NCI-H2081 (cell line): ENCODE data around the gene TPD52L2.
"Not testable (repeated sequence)": the region's sequence is repeated elsewhere in the genome, so short reads cannot be mapped to it uniquely, and the experiment has no call there.

Source experiments
- DNase-seq, 2 experiments: peaks; one replicate each; lab custom pipeline; 2025; lab: John Stamatoyannopoulos, UW

Gene TPD52L2

DNA sequence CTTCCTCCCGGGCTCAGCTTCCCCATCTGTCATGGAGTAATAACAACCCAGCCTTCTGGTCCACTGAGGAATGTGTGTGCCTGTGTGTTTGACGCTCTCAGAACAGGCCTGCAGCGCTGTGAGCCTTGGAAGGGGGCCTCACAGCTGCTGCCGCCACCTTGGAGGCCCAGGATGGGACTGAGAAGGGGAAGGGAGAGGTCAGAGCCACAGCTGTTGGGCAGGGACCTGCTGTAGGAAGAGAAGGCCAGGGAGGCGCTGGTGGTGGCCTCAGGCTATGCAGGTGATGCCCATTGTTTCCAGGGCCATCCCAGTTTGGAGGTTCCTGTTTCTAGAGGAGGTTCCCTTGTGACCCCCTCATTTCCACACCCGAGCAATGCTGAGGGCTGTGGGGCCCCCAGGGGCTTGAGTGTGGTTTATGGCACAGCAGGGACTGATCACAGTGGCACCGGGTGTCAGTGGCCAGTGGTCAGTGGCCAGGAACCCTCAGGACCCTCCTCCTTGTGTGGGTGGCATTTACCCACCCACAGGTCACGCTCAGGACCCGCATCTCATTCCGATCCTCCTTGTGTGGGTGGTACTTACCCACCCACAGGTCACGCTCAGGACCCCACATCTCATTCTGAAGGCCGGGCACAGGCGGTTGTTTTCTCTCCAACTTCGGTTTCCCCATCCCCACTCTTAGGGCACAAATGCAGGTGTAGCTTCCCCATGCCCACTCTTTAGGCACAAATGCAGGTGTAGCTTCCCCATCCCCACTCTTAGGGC is 14.0 kb downstream of the TPD52L2 start:
- no peak for DNase-seq

- DNase-seq, result not testable (repeated sequence)
These were observed 15.8 kb downstream of the TPD52L2 start for GRCh38 chr20:63880901-63881300.

- DNase-seq, result no peak
These were observed 16.6 kb downstream of the TPD52L2 start for GRCh38 chr20:63881451-63882226.

- DNase-seq, result no peak
These were observed 17.5 kb downstream of the TPD52L2 start for GRCh38 chr20:63882257-63883200.

DNA sequence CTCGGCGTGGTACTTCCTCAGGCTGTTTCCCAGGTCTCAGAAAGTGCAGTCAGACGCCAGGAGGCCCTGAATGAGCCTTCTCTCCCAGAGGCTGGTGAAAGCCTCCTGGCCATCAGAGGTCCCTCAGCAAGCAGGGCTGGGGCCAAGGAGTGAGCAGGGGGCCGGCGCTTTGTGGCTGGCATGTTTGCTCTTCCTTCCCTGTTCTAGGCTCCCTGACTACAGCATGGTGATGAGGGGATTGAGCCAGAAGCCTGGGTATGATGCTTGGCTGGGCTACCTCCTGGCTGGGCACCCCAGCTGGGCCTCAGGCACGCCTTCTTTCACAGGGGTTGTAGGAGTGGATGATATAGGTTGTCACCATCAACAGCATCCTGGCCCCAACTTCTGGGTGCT is 18.1 kb downstream of the TPD52L2 start:
- no peak for DNase-seq

DNA sequence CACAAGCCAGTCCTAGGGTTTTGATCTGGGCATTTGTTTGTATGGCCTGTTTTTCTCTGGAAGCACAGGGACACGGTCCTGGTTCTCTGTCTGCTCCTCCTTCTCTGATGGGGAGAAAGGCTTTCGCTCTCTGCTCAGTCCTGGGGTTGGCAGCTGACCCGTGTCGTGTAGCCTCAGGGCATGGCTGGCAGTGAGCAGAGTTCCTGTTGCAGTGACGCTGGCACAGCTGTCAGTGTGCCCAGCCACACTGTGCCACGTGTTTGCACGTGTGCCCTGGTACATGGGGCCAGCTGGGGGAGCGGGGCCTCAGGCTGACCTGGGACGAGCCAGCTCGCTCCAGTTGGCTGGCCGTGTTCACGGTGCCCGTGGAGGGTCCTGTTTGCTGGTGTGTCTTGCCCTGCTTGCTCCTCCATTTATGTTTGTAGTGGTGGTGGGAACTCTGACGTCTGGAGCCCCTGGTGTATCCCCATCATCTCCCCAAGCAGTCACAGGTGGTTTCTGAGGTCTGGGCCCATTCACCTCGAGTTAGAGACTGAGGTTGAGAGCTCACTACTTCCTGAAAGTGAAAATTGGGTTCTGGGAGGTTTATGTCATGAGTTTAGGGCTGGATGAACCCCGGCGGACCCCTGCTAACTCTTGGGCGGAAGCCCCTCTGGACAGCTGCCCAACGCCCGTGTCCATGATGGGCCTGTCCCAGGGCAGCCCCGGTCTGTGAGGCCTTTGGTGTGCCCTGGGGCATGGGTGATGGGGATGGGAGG is 19.6 kb downstream of the TPD52L2 start:
- DNase-seq, result no peak

DNA sequence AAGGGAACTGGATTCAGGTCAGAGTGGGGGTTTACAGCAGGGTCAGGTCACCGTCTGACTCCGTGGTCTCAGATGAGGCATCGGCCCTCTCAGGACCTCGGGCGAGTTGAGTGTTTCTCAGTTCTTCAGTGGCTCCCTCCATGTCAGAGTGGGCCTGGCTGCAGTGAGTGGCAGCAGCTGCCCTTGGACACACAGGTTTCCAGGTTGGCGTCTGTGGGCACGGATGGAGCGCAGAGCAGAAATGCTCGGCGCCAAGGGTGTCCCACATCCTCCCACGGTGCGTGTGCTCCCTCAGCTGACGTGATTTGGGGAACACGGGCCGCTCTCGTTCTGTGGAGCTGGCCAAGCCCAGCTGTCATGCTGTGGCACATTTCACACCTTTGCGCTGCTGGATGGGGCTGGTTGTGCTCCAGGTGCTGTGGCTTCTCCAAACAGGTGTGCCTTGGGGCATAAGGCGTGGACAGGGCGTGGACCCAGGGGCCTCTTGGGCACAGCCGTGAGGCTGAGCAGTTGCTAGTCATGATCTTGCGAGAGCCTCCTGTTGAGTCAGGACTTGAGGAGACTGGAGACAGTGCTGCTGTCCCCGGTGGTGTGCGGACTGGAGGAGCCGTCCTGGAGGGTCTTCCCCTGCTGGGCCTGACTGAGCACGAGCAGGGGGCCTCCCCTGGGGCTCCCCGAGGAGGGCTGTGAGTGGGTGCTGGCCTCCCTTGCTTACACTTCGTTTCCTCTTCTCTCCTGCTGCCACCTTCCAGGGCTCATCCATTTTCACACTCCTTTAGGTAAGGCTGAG is 20.4 kb downstream of the TPD52L2 start:
- DNase-seq, result no peak

DNA sequence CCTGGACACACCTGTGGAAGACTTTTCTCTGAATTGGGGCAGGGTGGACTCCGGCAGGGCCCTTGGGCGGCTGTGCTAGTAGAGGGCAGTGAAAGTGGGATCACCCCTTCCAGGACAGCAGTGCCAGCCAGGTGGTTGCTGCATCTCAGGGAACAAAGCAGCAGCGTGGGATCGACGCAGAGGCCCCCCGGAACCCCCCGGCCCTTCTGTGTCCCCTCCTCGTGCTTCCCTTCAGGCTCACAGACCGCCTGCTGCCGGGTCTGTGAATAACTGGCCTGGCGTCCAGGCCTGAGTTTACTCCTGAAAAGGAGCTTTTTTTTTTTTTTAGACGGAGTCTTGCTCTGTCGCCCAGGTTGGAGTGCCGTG is 21.0 kb downstream of the TPD52L2 start:
- no peak for DNase-seq

- no peak for DNase-seq
These were observed 21.9 kb downstream of the TPD52L2 start for GRCh38 chr20:63886921-63887320.

- no peak for DNase-seq
These were observed 24.5 kb downstream of the TPD52L2 start for GRCh38 chr20:63889241-63890200.

- DNase-seq, result no peak
These were observed 25.1 kb downstream of the TPD52L2 start for GRCh38 chr20:63890201-63890576.

DNA sequence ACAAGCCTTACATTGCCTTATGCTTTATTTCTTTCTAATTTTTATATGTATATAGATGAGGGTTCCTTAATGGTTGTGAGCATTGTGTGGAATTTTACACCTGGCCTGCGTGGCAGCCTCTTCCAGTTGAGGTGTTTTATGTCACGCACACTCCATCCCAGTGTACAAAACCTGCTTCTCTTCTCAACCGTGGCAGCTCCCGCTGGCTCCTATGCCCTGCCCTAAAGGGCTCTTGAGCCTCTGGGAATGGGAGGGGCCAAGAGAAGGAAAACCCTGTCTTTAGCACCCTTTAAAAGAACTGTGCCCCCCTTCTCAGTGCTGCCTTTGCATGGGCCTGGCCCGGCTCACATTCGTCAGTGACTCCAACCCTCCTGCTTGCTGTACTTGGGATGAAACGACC is 25.5 kb downstream of the TPD52L2 start:
- no peak for DNase-seq

DNA sequence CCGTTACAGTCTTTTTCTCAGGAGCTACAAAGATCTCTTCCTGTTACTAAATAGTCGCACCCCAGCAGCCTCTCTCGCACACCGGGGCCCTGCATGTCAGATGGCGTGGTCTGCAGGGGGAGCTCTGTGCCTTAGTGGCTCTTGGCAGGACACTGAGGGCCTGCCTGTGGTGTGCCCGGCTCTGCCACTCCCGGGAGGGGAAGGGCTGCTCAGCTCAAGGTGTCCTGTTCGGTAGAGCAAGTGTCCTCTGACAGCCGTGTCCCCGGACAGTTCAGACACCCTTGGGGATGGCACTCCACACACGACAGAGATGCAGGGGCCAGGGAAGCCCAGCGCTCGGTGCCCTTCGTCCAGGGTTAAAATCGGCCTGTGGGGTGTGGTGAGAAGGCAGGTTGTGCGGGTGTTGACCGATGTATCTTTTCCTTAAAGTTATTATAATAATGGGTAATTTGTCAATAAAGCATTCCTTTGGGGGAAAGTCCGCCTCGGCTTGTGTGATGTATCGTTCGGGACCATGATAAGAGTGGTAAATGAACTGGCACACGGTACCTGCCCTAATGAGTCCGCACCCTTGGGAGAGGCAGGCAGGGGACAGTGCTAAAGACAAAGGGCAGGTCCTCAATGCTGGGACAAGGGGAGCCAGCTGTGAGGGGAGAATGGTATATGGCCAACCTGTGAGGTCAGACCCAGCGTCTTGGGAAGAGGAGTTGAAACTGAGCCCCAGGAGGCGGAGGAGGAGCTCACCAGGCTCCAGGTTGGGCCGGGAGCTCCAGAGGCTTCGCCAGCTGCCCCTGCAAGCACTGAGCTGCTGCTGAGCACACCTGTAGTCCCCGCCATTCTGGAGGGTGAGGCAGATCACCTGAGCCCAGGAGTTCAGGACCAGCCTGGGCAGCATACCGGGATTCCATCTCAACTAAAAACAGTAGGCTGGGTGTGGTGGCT is 26.3 kb downstream of the TPD52L2 start:
- no peak for DNase-seq

DNA sequence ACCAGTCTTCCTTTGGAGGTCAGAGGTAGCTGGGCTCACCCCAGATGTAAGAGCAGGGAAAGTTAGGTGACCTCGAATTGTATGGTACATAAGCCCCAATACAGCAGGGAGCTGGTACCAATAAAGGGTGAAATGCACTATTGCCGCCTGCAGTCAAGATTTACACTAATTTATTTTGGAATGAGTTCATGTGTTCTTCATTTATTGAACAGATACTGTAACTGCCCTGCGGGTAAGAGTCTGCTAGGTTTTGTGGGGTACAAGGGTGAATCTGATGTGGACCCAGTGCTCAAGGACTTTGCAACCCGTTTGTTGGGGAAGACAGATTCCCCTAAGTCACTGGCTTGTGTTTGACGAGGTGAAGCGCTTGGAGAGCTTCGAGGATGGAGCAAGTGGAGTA is 27.3 kb downstream of the TPD52L2 start:
- no peak for DNase-seq

GRCh38 chr20:63893999-63894357 is 28.9 kb downstream of the TPD52L2 start:
- DNase-seq, result no peak

DNA sequence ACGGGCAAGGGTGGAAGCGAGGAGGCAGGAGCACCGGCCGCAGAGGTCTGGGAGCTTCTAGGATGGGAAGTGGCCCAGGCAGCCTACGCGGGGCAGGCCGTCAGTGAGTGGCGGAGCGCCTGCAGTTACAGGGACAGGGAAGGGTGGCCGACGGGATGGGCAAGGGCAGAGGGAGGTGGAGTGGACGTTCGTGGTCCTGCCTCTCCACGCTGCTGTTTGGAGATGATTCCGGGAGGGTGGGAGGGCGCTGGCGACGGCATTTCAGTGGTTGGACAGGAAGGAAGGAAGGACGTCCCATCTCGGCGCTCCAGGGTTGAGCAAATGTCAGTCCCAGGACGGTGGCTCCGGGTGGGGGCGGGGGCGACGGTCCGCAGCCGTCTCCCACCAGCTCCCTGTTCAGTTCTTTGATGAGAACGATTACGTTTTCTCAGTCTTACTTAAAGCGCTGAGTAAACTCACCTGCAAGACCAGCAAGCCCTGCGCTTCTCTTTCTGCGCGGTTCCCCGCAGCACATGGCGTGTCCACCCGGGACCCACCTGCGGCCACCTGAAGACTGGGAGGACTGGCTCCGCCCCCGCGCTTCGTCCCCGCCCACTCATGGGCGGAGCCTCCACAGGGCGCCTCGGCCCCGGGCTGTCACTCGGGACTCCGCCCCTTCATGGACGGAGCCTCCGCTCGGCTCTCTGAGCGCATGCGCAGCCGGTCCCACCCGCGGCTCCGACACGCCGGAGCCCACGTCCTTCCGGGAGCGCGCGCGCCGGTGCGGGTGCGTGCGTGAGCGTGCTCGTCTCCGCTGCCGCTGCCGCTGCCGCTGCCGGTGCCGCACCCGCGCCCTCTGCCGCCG is 29.5 kb downstream of the TPD52L2 start, which contains the start of gene DNAJC5:
DNAJC5 (plus strand) TSS at position 769 of the 844 bp plus-strand sequence. CDS start 33,220 bp downstream, outside the sequence.
- DNase-seq, result peak; percentile 94 to 95

DNA sequence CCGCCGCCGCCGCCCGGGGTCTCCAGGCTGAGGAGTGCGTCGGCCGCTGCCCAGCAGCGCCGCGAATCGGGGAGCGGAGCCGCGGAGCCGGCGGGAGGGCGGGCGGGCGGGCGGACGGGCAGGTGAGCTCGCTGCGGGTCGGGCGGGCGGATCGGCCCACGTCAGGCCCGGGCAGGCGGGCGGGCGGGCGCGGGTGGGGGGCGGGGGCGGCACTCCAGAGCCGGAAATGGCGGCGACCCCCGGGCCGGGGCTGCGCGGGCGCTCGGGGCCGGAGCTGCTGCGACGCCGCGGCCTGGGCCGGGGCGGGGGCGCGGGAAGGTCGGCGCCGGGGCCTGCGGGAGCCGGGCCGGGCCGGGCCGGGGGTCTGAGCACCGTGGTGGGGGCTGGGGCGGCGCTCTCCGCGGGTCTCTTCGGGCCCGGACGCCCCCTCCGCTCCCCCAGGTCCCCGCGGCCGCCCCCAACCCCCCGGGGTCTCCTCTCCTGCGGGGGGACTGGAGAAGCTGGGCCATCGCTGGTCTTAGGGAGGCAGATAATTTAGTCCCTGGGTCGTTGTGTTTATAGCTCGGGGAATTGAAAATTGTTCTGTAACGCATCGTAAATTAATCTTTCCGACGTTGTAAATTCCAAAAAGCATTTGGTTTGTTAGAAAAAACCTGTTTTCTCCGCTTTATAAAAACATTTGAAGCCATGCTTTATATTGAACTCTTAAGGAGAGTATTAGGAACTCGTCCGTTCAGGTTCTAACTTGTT is 30.3 kb downstream of the TPD52L2 start:
- DNase-seq, result no peak
